ENCODE measurements around the gene MYO3B. TPM values are rescaled to one million over a fixed set of nuclear protein-coding genes. Genes with fewer than 3 reads are reported as not detected.

MYO3B gene
- total RNA-seq, 4 donors from 2014 or later = 0.34 to 0.95 (median 0.89) TPM

GRCh38 chr2:170481201-170481600 lies 303.3 kb downstream of the MYO3B start:
- Histone ChIP-seq H3K27me3 (no peaks in the 10 kb centered on the region), H3K4me1 (no peaks in the 10 kb centered on the region), H3K27ac (no peak overlapping the region), H3K9me3 (no peaks in the 10 kb centered on the region), H3K4me3 (no peak overlapping the region), H3K36me3 (no peaks in the 10 kb centered on the region)
- 89% methylated on average over 4 of the region's 4 CpGs for WGBS
- TF ChIP-seq POLR2AphosphoS5 (IDR thresholded peaks at IDR 0.05) (no peak), EP300 (IDR thresholded peaks at IDR 0.05) (no peak), POLR2A (IDR thresholded peaks at IDR 0.05) (no peak), CTCF (IDR thresholded peaks at IDR 0.05) (no peak)
- no peak for DNase-seq (ENCODE audit: low spot score in 2 of 2)

GRCh38 chr2:170484552-170484951 lies 306.6 kb downstream of the MYO3B start:
- no peak for DNase-seq (ENCODE audit: low spot score in 2 of 2)
- no peaks in the 10 kb centered on the region for H3K36me3 ChIP-seq
- H3K27ac ChIP-seq = no peak overlapping the region

GRCh38 chr2:170485254-170486026 lies 307.5 kb downstream of the MYO3B start:
- TF ChIP-seq POLR2AphosphoS5 (IDR thresholded peaks at IDR 0.05) = no peak
- no peak for TF ChIP-seq EP300 (IDR thresholded peaks at IDR 0.05)
- TF ChIP-seq CTCF (IDR thresholded peaks at IDR 0.05) = no peak
- TF ChIP-seq POLR2A (IDR thresholded peaks at IDR 0.05) = no peak
- Histone ChIP-seq H3K36me3 (no peaks in the 10 kb centered on the region), H3K4me1 (no peaks in the 10 kb centered on the region), H3K27me3 (no peaks in the 10 kb centered on the region), H3K27ac (no peak overlapping the region), H3K9me3 (no peaks in the 10 kb centered on the region), H3K4me3 (no peak overlapping the region)
- no peak for DNase-seq (ENCODE audit: low spot score in 2 of 2)
- 73% methylated on average over 3 of the region's 3 CpGs for WGBS

More at GRCh38 chr2:170484552-170484951, 306.6 kb downstream of the MYO3B start:
- no peak overlapping the region for H3K4me3 ChIP-seq
- H3K27me3 ChIP-seq = no peaks in the 10 kb centered on the region
- no peaks in the 10 kb centered on the region for H3K4me1 ChIP-seq
- H3K9me3 ChIP-seq = no peaks in the 10 kb centered on the region
- TF ChIP-seq POLR2AphosphoS5 (IDR thresholded peaks at IDR 0.05) (no peak), CTCF (IDR thresholded peaks at IDR 0.05) (no peak), EP300 (IDR thresholded peaks at IDR 0.05) (no peak), POLR2A (IDR thresholded peaks at IDR 0.05) (no peak)

GRCh38 chr2:170486730-170487129 lies 308.8 kb downstream of the MYO3B start:
- no peak for TF ChIP-seq POLR2A (IDR thresholded peaks at IDR 0.05)
- TF ChIP-seq POLR2AphosphoS5 (IDR thresholded peaks at IDR 0.05) = no peak
- no peak for TF ChIP-seq CTCF (IDR thresholded peaks at IDR 0.05)
- TF ChIP-seq EP300 (IDR thresholded peaks at IDR 0.05) = no peak
- WGBS = 90% methylated on average over 3 of the region's 3 CpGs
- no peaks in the 10 kb centered on the region for H3K9me3 ChIP-seq
- H3K4me3 ChIP-seq = no peak overlapping the region
- H3K27ac ChIP-seq = no peak overlapping the region
- no peak for DNase-seq (ENCODE audit: low spot score in 2 of 2)
- no peaks in the 10 kb centered on the region for H3K27me3 ChIP-seq
- no peaks in the 10 kb centered on the region for H3K4me1 ChIP-seq
- H3K36me3 ChIP-seq = no peaks in the 10 kb centered on the region

- no peak for DNase-seq (ENCODE audit: low spot score in 2 of 2)
- 69% methylated on average over 1 of the region's 1 CpG for WGBS
These were observed 310.9 kb downstream of the MYO3B start for GRCh38 chr2:170488807-170489206.

More at GRCh38 chr2:170488807-170489206, 310.9 kb downstream of the MYO3B start:
- Histone ChIP-seq H3K36me3 (no peaks in the 10 kb centered on the region), H3K4me1 (no peaks in the 10 kb centered on the region), H3K9me3 (no peaks in the 10 kb centered on the region), H3K27me3 (no peaks in the 10 kb centered on the region), H3K27ac (no peak overlapping the region), H3K4me3 (no peak overlapping the region)
- TF ChIP-seq EP300 (IDR thresholded peaks at IDR 0.05) (no peak), POLR2AphosphoS5 (IDR thresholded peaks at IDR 0.05) (no peak), POLR2A (IDR thresholded peaks at IDR 0.05) (no peak), CTCF (IDR thresholded peaks at IDR 0.05) (no peak)
